Activated CD4-positive, CD25-positive, alpha-beta regulatory T cell treated with anti-CD3 and anti-CD28 coated beads, Interleukin-2, amount 50 U/mL, for 24 hours (primary cell): Measurements from ENCODE around the gene SCUBE1.

Experiments
- ATAC-seq, 2 donors: fragments of 150-1000 bp; cut with Tn5 transposase; one replicate each; pipeline ENCODE4 v1.10.0; 2021; ENCODE audit warnings: mild to moderate bottlenecking in 1 of 2, moderate library complexity in 1 of 2

The SCUBE1 gene

GRCh38 chr22:43275545-43276317, 67.4 kb downstream of the SCUBE1 start:
- ATAC-seq = no peak

- no peak for ATAC-seq
Measured at GRCh38 chr22:43274595-43275240, 68.5 kb downstream of the SCUBE1 start.

- peak; percentile 44 to 52 for ATAC-seq
Measured at GRCh38 chr22:43273902-43274484, 69.2 kb downstream of the SCUBE1 start.

GRCh38 chr22:43272869-43273318, 70.3 kb downstream of the SCUBE1 start:
- ATAC-seq = no peak

GRCh38 chr22:43272301-43272700, 70.9 kb downstream of the SCUBE1 start:
- ATAC-seq = no peak

GRCh38 chr22:43270949-43271348, 72.2 kb downstream of the SCUBE1 start:
- ATAC-seq = no peak

- no peak for ATAC-seq
Measured at GRCh38 chr22:43270314-43270908, 72.8 kb downstream of the SCUBE1 start.

- ATAC-seq = no peak
Measured at GRCh38 chr22:43269646-43270045, 73.5 kb downstream of the SCUBE1 start.

GRCh38 chr22:43269246-43269645, 73.9 kb downstream of the SCUBE1 start:
- no peak for ATAC-seq

GRCh38 chr22:43267981-43268660, 75.1 kb downstream of the SCUBE1 start:
- no peak for ATAC-seq

- no peak for ATAC-seq
Measured at GRCh38 chr22:43267332-43267980, 75.7 kb downstream of the SCUBE1 start.

- no peak for ATAC-seq
Measured at GRCh38 chr22:43266076-43266475, 77.1 kb downstream of the SCUBE1 start.

GRCh38 chr22:43263645-43264514, 79.3 kb downstream of the SCUBE1 start:
- peak; percentile 94 to 95 for ATAC-seq

- peak; percentile 27 to 35 for ATAC-seq
Measured at GRCh38 chr22:43262990-43263644, 80.1 kb downstream of the SCUBE1 start.

GRCh38 chr22:43260331-43261231, 82.6 kb downstream of the SCUBE1 start:
- no peak for ATAC-seq

- ATAC-seq = no peak
Measured at GRCh38 chr22:43257961-43258360, 85.2 kb downstream of the SCUBE1 start.

GRCh38 chr22:43257549-43257948, 85.6 kb downstream of the SCUBE1 start:
- no peak for ATAC-seq

- no peak for ATAC-seq
Measured at GRCh38 chr22:43256976-43257545, 86.1 kb downstream of the SCUBE1 start.

GRCh38 chr22:43256569-43256968, 86.6 kb downstream of the SCUBE1 start:
- no peak for ATAC-seq
